K562 treated with DMSO at 1 percent for 48 hours (cell line): ENCODE measurements around the gene PIGU. TPM values are rescaled to one million over a fixed set of nuclear protein-coding genes. Genes with fewer than 3 reads are reported as not detected.

Source experiments
- total RNA-seq: library from RNA; unstranded; fragments of 300-600 nt; gene quantifications from 2 replicates; pipeline ENCODE4 v1.2.3, GENCODE V29; 2022; ENCODE audit warnings: low replicate concordance; ENCODE audit errors: extremely low read depth

The PIGU gene, protein sequence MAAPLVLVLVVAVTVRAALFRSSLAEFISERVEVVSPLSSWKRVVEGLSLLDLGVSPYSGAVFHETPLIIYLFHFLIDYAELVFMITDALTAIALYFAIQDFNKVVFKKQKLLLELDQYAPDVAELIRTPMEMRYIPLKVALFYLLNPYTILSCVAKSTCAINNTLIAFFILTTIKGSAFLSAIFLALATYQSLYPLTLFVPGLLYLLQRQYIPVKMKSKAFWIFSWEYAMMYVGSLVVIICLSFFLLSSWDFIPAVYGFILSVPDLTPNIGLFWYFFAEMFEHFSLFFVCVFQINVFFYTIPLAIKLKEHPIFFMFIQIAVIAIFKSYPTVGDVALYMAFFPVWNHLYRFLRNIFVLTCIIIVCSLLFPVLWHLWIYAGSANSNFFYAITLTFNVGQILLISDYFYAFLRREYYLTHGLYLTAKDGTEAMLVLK
- total RNA-seq, result not detected in 2 replicates

DNA sequence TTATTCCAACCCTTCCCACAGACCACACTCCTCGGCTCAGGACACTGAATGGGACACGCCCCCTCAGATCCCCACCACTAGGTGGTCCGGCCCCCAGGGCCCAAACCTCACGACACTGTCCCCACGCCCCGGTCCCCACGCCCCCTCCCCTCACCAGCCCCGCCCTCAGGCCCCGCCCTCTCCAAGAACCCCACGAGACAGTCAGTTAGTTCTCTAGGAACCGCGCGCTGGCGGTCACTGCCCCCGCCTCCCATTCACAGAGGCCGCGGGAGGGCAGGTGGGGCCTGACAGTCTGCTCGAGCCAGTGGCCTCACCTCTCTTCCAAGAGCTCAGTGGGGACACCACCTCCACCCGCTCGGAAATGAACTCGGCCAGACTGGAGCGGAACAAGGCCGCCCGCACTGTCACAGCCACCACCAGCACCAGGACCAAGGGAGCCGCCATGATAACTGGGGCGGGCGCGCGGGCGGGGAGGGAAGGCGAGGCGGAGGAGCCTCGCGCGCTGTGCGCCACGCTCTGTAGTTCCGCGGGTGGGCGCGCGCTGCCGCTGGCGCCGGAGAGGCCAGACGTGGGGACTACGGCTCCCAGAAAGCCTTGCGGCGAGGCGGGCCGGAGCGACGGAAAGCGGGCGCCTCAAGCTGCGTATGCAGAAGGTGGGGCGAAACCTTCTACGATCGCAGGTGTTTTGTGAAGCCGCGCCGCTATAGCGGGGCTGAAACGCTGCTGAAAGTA lies at the start of gene PIGU:
Gene PIGU (minus strand): TSS at position 451 of the 732 bp plus-strand sequence. CDS start 7 bp downstream, at position 444.

DNA sequence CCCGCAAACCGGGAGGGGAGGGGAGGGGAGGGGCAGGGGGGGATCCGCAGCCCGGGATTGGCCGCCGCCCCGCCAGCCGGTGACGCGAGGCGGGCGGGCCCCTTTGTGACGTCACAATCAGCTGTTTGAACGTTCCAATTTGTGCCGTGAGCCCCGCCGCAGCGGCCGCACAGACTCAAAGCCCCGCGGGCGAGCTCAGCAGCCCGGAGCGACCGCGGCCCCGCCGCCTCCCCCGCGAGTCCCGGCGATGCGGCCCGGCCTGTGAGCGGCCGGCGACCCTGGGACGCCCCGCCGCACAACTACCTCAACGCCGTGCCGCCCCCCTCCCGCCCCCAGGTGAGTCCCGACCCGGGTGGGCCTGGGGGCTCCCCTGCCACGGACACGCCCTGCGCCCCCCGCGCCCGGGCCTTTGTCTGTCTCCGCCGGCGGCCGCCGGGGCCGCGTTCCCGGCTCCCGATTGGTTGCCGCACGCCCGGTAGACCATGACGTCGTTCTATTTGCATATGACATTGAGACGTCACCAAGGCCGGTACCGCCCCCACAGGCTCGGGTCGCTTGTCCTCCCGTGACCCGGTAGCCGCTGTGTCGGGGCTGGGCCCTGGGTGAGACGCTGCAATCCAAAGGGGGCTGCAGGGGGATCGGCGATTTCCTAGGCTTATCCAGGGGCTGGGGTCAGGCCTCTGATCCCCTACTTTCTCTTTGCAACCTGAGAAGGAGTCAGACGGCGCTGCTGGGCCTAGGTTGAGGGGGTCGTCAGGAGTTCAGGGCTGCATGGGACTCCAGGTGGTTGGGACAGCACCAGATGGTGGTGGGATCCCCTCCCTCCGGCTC lies 27.5 kb upstream of the PIGU start, which contains the start of gene TP53INP2:
Gene TP53INP2 (plus strand): TSS at position 168 of the 831 bp plus-strand sequence. CDS start 4,396 bp downstream, outside the sequence.

DNA sequence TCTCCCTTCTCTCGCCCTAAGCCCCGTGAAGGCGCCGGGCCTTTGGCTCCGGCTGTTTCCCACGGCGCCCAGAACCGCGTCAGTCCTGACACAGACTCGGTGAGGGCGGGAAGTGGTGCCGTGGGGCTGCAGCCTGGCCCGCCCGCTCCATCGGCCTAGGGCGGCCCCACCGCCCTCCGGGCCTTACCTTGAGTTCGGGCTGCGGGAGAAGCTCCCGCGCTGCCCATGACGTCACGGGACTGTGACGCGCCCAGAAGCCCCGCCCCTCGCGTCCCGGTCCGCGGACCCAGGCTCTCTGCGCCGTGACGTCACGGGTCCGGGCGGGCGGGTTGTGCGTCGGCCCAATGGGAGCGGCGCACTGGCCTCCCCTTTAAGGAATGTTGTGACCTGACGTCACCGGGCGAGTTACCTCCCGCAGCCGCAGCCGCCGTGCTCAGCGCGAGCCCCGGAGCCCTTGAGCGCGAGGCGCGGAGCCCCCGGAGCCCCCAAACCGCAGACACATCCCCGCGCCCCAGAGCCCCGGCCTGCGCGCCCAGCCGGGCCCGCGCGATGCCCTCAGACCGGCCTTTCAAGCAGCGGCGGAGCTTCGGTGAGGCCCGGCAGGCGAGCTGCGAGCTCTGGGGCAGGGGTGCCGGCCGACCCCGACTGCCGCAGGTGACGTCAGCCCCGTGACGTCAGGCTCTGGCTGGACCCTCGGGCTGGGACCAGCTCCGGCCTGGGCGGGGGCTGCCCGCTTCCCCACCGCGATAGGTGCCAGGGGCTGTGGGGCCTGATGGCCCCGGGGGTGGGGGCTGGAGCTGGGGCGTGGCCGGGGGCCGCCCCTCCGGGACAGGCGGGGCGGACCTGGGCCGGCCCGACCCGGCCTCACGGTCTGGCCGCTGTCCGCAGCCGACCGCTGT lies 118.3 kb downstream of the PIGU start, which contains the start of gene MAP1LC3A:
Gene MAP1LC3A (plus strand): TSS at position 399 of the 899 bp plus-strand sequence. CDS start 151 bp downstream, at position 550.

DNA sequence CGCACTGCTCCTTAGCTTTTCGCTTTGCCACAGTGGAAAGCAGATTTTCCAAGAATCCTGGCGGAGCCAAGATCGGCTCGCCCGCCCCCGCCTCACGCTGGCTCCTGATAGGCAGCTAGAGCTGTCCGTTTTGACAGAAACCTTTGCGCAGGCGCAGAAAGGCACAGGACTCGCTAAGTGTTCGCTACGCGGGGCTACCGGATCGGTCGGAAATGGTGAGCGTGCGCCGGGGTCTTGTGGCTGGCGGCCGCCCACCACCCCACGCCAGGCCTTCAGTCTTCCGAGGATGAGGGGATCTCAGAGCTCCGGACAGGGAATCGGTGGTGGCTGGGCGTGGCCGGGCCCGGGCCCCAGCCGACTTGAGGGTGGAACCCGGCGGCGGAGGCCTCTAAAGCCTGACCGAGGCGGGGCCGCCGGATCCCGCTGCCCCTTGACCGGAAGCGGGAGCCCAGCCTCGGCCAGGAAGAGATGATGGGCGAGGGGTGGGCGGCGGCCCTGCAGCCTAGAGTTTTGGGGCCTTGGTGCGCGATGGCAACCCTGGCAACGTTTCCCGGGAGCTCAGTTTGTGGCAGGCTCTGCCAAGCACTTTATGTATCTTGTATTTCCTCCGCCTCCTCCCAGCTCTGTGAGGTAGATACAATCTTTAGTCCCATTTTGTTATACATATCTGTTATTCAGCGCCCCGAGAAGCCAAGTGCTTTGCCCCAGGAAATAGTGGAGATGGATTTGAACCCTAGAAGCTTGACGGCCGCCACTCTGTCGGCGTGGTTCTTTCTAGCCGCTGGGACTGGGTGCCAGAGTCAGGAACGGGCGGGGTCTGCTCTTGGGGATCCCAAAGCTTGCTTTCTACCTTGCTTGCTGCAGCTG lies 160.4 kb downstream of the PIGU start, which contains the start of gene DYNLRB1:
Gene DYNLRB1 (plus strand): TSS at position 176 of the 867 bp plus-strand sequence. CDS start 37 bp downstream, at position 213.

Other genes with a start within 250 kb of the PIGU start
- not detected in 2 replicates for gene DYNLRB1, start 160.7 kb downstream of the PIGU start, total RNA-seq
- gene MAP1LC3A, start 118.4 kb downstream of the PIGU start, total RNA-seq, result not detected in 2 replicates
- gene TP53INP2, start 27.3 kb upstream of the PIGU start, total RNA-seq, result not detected in 2 replicates
- gene NCOA6, start 148.6 kb upstream of the PIGU start, total RNA-seq, result not detected in 2 replicates
- gene GGT7, start 195.8 kb upstream of the PIGU start, total RNA-seq, result not detected in 2 replicates
- gene ACSS2, start 199.5 kb upstream of the PIGU start, total RNA-seq, result not detected in 2 replicates